HepG2 (cell line): ENCODE measurements around the gene IFT122. TPM values are rescaled to one million over a fixed set of nuclear protein-coding genes. Genes with fewer than 3 reads are reported as not detected.
A peak's percentile ranks its signal among the peaks of the same experiment; 100 is the strongest.

ENCODE experiments used
- ATAC-seq: fragments of 200-7000 bp; cut with Tn5 transposase; 3 replicates; pipeline ENCODE4 v1.9.1; 2020; ENCODE audit warnings: mild to moderate bottlenecking, moderate library complexity
- BruUV-seq: library from RNA; stranded (reverse); fragments of 400-500 nt; replicated peaks from 2 replicates; lab custom pipeline; 2021; lab: Mats Ljungman, UMichigan
- CTCF ChIA-PET: fragments of 300-600 bp; formaldehyde crosslinking; extraction: SDS; loops from one replicate; lab custom pipeline; 2021; ENCODE audit warnings: low total read pairs, inconsistent platforms, low intra/inter-chr PET ratio; lab: Yijun Ruan, JAX
- POLR2A ChIA-PET: fragments of 350-600 bp; sonication (Branson Sonifier 250); formaldehyde crosslinking; loops from one replicate; lab custom pipeline; 2020; ENCODE audit warnings: antibody characterized with exemption, inconsistent platforms; lab: Yijun Ruan, JAX
- DNase-seq: peaks from one replicate; pipeline ENCODE4 v3.0.0-alpha.2; 2015; ENCODE audit warnings: low spot score
- FAIRE-seq: peaks from 3 replicates; lab custom pipeline; 2011; peaks lifted over from hg19 to GRCh38; lab: Jason Lieb, UNC
- H2AFZ ChIP-seq: one replicate; pipeline ENCODE4 v1.6.1; 2011; ENCODE audit warnings: low read length, inconsistent platforms
- H3K27ac ChIP-seq: fragments of 300-600 bp; 3 replicates; pipeline ENCODE4 v1.8.0; 2011; ENCODE audit warnings: mixed run types, mild to moderate bottlenecking, mixed read lengths, low read length, inconsistent platforms; ENCODE audit not compliant: insufficient read depth; ENCODE audit errors: extremely low read length
- H3K27me3 ChIP-seq, 2 experiments: fragments of 200-600 bp in 1 of 2; 2 replicates in 1 of 2; 3 replicates in 1 of 2; pipeline versions ENCODE4 v1.6.0 to v1.8.0; 2011; ENCODE audit warnings: low read length in 2 of 2, mild to moderate bottlenecking in 2 of 2, moderate library complexity in 2 of 2, inconsistent platforms in 1 of 2; ENCODE audit not compliant: insufficient read depth in 2 of 2, control insufficient read depth in 1 of 2
- H3K36me3 ChIP-seq, 2 experiments: fragments of 200-600 bp in 1 of 2; replicated peaks in 1 of 2; 2 replicates in 1 of 2; 3 replicates in 1 of 2; pipeline versions ENCODE4 v1.5.1 to v1.8.0; 2011; ENCODE audit warnings: low read length in 2 of 2, inconsistent platforms in 1 of 2; ENCODE audit not compliant: insufficient read depth in 2 of 2, control insufficient read depth in 1 of 2
- H3K4me1 ChIP-seq: 2 replicates; pipeline ENCODE4 v1.5.1; 2012; ENCODE audit warnings: low read length, inconsistent platforms; ENCODE audit not compliant: insufficient read depth
- H3K4me2 ChIP-seq: 2 replicates; pipeline ENCODE4 v1.6.0; 2011; ENCODE audit warnings: low read depth, low read length, inconsistent platforms
- H3K4me3 ChIP-seq, 3 experiments: fragments of 200-600 bp in 1 of 3; sonication (generic), shearing (Covaris generic) in 1 of 3; replicated peaks in 1 of 3; 2 replicates each; pipeline ENCODE4 v1.5.1; 2011 to 2016; ENCODE audit warnings: low read length in 3 of 3, inconsistent platforms in 2 of 3, low read depth in 2 of 3, mild to moderate bottlenecking in 2 of 3, control low read depth in 1 of 3, mixed read lengths in 1 of 3; ENCODE audit not compliant: insufficient read depth in 1 of 3
- H3K79me2 ChIP-seq: one replicate; pipeline ENCODE4 v1.6.1; 2011; ENCODE audit warnings: low read length, inconsistent platforms; ENCODE audit not compliant: insufficient read depth
- H3K9ac ChIP-seq: 2 replicates; pipeline ENCODE4 v1.6.0; 2011; ENCODE audit warnings: mild to moderate bottlenecking, low read depth, low read length, inconsistent platforms; ENCODE audit not compliant: insufficient read depth
- H3K9me3 ChIP-seq: 2 replicates; pipeline ENCODE4 v1.5.1; 2012; ENCODE audit warnings: mild to moderate bottlenecking, low read length
- H4K20me1 ChIP-seq: 2 replicates; pipeline ENCODE4 v1.6.0; 2011; ENCODE audit warnings: inconsistent platforms, mild to moderate bottlenecking, low read length, moderate library complexity; ENCODE audit not compliant: insufficient read depth
- AKAP8 ChIP-seq: sonication (generic); formaldehyde crosslinking; IDR thresholded peaks from 2 replicates; pipeline ENCODE4 v1.5.1; 2020; ENCODE audit warnings: mild to moderate bottlenecking, missing genetic modification reagents
- POLR2G ChIP-seq: fragments of 200-400 bp; formaldehyde crosslinking; IDR thresholded peaks from 2 replicates; pipeline ENCODE4 v1.6.1; 2018; ENCODE audit warnings: mild to moderate bottlenecking, low read depth, low read length, moderate library complexity
- TCF7L2 ChIP-seq: IDR thresholded peaks from 2 replicates; pipeline ENCODE4 v1.6.1; 2011; ENCODE audit warnings: mild to moderate bottlenecking, low read depth, low read length, moderate library complexity
- ZNF337 ChIP-seq: sonication (generic); formaldehyde crosslinking; IDR thresholded peaks from 2 replicates; pipeline ENCODE4 v1.5.1; 2020; ENCODE audit warnings: missing genetic modification reagents, low read depth, mild to moderate bottlenecking, borderline replicate concordance
- ZNF451 ChIP-seq: sonication (generic); formaldehyde crosslinking; IDR thresholded peaks from 2 replicates; pipeline ENCODE4 v1.5.0; 2020; ENCODE audit warnings: mild to moderate bottlenecking, missing genetic modification reagents
- WGBS: methylation state at CpG from one replicate; pipeline ENCODE4 v1.1.6; 2017; ENCODE audit warnings: low lambda C conversion rate; 5-methylcytosine and 5-hydroxymethylcytosine counted together
- in situ Hi-C: cut with HindIII; loops from 2 replicates; pipeline ENCODE4 v1.10.0; 2017; ENCODE audit warnings: low pct_unique_long_range_greater_than_20kb; ENCODE audit not compliant: extremely low pct_ligation_motif_present
- intact Hi-C: fragments of 100-400 bp; cut with micrococcal nuclease; formaldehyde crosslinking; loops from one replicate; pipeline ENCODE4 v1.10.0; 2022; ENCODE audit not compliant: unreplicated experiment
- polyA plus RNA-seq, 8 experiments: library from polyadenylated mRNA; depleted of rRNA in 3 of 8; stranded (reverse) in 7 of 8; unstranded in 1 of 8; fragments of >200 nt; fragmentation: Illumina TruSeq in 4 of 8; extraction: Trizol in 4 of 8; gene quantifications; 2 replicates each; pipeline versions ENCODE4 v1.2.1 to v1.2.3, GENCODE V29; 2011 to 2016; ENCODE audit warnings: low read depth in 4 of 8, missing spikeins in 1 of 8, mixed read lengths in 1 of 8; ENCODE audit not compliant: insufficient read depth in 1 of 8
- total RNA-seq, 5 experiments: library from RNA; depleted of rRNA; stranded (reverse); fragments of >200 nt; fragmentation: Illumina TruSeq; extraction: Trizol; gene quantifications; 2 replicates each; pipeline ENCODE4 v1.2.3, GENCODE V29; 2016; ENCODE audit warnings: low read depth in 1 of 5
- TF ChIP-seq, protein P1 (sequence below): sonication (generic); formaldehyde crosslinking; IDR thresholded peaks from 2 replicates; pipeline ENCODE4 v1.4.0; 2020; ENCODE audit warnings: missing genetic modification reagents
- TF ChIP-seq, protein P2 (sequence below): IDR thresholded peaks from 2 replicates; pipeline ENCODE4 v1.4.0; 2020; ENCODE audit warnings: mild to moderate bottlenecking, missing genetic modification reagents

IFT122 gene
- total and polyA plus RNA-seq, 2 of the 13 experiments (the other 11 are each of a cell fraction or from before 2014, with no cell fraction given) = 10.1 to 10.3 TPM

DNA sequence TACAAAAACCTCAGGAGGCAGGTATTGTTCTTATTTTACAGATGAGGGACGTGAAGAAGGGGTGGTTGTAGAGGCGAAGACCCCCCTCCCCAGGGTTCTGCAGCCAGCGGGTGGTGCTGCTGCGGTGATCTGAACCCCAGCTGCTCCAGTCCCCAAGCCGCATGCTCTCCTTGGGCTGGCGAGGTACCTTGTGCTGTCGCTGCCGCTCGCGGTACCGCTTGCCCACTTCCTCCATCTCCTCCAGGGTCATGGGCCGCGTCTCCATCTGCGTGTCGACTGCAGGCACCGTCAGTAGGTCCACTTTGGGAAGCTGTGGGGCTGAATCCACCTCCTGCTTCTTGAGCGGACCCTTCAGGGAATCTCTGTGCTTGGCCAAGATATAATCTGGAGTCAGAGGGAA lies 29.1 kb upstream of the IFT122 start:
- Histone ChIP-seq H3K27ac (no peak overlapping the region), H3K4me1 (peaks cover 44% of the 10 kb centered on the region), H3K4me3 (no peak overlapping the region), H3K9me3 (no peaks in the 10 kb centered on the region), H3K4me2 (no peak overlapping the region), H4K20me1 (no peaks in the 10 kb centered on the region), H3K9ac (no peak overlapping the region), H3K79me2 (no peaks in the 10 kb centered on the region), H2AFZ (no peak overlapping the region), H3K27me3 (no peaks in the 10 kb centered on the region), H3K36me3 (0 out of 5 replicates have a peak, but pooled peaks cover 0 to 2% of the 10 kb centered on the region in 2 experiments)
- in situ Hi-C loops (no loop called here), intact Hi-C loops (no loop called here)
- DNase-seq (no peak), FAIRE-seq (no peak), ATAC-seq (no peak)
- TF ChIP-seq ZNF337 (CRISPR knock-in tag) (no peak), TCF7L2 (no peak), ZNF451 (CRISPR knock-in tag) (no peak), AKAP8 (no peak), POLR2G (no peak)
- TF ChIP-seq, protein P1, sequence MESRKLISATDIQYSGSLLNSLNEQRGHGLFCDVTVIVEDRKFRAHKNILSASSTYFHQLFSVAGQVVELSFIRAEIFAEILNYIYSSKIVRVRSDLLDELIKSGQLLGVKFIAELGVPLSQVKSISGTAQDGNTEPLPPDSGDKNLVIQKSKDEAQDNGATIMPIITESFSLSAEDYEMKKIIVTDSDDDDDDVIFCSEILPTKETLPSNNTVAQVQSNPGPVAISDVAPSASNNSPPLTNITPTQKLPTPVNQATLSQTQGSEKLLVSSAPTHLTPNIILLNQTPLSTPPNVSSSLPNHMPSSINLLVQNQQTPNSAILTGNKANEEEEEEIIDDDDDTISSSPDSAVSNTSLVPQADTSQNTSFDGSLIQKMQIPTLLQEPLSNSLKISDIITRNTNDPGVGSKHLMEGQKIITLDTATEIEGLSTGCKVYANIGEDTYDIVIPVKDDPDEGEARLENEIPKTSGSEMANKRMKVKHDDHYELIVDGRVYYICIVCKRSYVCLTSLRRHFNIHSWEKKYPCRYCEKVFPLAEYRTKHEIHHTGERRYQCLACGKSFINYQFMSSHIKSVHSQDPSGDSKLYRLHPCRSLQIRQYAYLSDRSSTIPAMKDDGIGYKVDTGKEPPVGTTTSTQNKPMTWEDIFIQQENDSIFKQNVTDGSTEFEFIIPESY (CRISPR knock-in tag) = 0 out of 2 replicates have a peak, but pooled peaks have one; percentile 36
- TF ChIP-seq, protein P2, sequence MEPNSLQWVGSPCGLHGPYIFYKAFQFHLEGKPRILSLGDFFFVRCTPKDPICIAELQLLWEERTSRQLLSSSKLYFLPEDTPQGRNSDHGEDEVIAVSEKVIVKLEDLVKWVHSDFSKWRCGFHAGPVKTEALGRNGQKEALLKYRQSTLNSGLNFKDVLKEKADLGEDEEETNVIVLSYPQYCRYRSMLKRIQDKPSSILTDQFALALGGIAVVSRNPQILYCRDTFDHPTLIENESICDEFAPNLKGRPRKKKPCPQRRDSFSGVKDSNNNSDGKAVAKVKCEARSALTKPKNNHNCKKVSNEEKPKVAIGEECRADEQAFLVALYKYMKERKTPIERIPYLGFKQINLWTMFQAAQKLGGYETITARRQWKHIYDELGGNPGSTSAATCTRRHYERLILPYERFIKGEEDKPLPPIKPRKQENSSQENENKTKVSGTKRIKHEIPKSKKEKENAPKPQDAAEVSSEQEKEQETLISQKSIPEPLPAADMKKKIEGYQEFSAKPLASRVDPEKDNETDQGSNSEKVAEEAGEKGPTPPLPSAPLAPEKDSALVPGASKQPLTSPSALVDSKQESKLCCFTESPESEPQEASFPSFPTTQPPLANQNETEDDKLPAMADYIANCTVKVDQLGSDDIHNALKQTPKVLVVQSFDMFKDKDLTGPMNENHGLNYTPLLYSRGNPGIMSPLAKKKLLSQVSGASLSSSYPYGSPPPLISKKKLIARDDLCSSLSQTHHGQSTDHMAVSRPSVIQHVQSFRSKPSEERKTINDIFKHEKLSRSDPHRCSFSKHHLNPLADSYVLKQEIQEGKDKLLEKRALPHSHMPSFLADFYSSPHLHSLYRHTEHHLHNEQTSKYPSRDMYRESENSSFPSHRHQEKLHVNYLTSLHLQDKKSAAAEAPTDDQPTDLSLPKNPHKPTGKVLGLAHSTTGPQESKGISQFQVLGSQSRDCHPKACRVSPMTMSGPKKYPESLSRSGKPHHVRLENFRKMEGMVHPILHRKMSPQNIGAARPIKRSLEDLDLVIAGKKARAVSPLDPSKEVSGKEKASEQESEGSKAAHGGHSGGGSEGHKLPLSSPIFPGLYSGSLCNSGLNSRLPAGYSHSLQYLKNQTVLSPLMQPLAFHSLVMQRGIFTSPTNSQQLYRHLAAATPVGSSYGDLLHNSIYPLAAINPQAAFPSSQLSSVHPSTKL (CRISPR knock-in tag) = no peak
- BruUV-seq = no TSS peak
- ChIA-PET POLR2A (no interaction called here), CTCF (no interaction called here)
- WGBS = 93% methylated on average over 14 of the region's 17 CpGs
